GM19035 (cell line): ENCODE results near the gene GTF2F2.

Experiments
- ATAC-seq: cut with Tn5 transposase; IDR thresholded peaks from one replicate; pipeline ENCODE4 v1.9.1; 2021; ENCODE audit not compliant: unreplicated experiment

GTF2F2 gene

GRCh38 chr13:45120967-45121831, 889 bp downstream of the GTF2F2 start:
- ATAC-seq: no peak

GRCh38 chr13:45122941-45123340, 2.6 kb downstream of the GTF2F2 start:
- no peak for ATAC-seq

- ATAC-seq: peak; percentile 81
Measured at GRCh38 chr13:45132369-45133064, 12.2 kb downstream of the GTF2F2 start.

GRCh38 chr13:45133396-45134118, 13.2 kb downstream of the GTF2F2 start:
- no peak for ATAC-seq

- ATAC-seq: no peak
Measured at GRCh38 chr13:45136741-45137504, 16.6 kb downstream of the GTF2F2 start.

- no peak for ATAC-seq
Measured at GRCh38 chr13:45137526-45137925, 17.2 kb downstream of the GTF2F2 start.

- ATAC-seq: no peak
Measured at GRCh38 chr13:45138282-45138681, 18.0 kb downstream of the GTF2F2 start.

- ATAC-seq: no peak
Measured at GRCh38 chr13:45141369-45141768, 21.1 kb downstream of the GTF2F2 start.

- no peak for ATAC-seq
Measured at GRCh38 chr13:45142440-45143345, 22.4 kb downstream of the GTF2F2 start.

GRCh38 chr13:45143346-45143751, 23.0 kb downstream of the GTF2F2 start:
- no peak for ATAC-seq

GRCh38 chr13:45149964-45150363, 29.7 kb downstream of the GTF2F2 start:
- no peak for ATAC-seq

- ATAC-seq: no peak
Measured at GRCh38 chr13:45156565-45157361, 36.5 kb downstream of the GTF2F2 start.

- ATAC-seq: no peak
Measured at GRCh38 chr13:45162194-45162593, 41.9 kb downstream of the GTF2F2 start.

GRCh38 chr13:45162821-45163220, 42.5 kb downstream of the GTF2F2 start:
- ATAC-seq: no peak

GRCh38 chr13:45166858-45167257, 46.5 kb downstream of the GTF2F2 start:
- ATAC-seq: no peak

- no peak for ATAC-seq
Measured at GRCh38 chr13:45167611-45168554, 47.6 kb downstream of the GTF2F2 start.

- no peak for ATAC-seq
Measured at GRCh38 chr13:45168555-45168930, 48.2 kb downstream of the GTF2F2 start.

GRCh38 chr13:45174478-45174877, 54.2 kb downstream of the GTF2F2 start:
- no peak for ATAC-seq
